Stimulated activated CD4-positive, alpha-beta T cell treated with anti-CD3 and anti-CD28 coated beads, Interleukin-12 subunit alpha, Interleukin-12 subunit beta, amount 100 ng/mL, for 48 hours (primary cell): Measurements from ENCODE around the gene MAPKAP1.

ENCODE experiments used
- DNase-seq, 3 donors: peaks; one replicate each; pipeline ENCODE4 v3.0.0-alpha.2; 2020; ENCODE audit warnings: low read depth in 2 of 3, low spot score in 1 of 3

Gene MAPKAP1

GRCh38 chr9:125538092-125538473 is 168.9 kb downstream of the MAPKAP1 start:
- no peak for DNase-seq

- no peak for DNase-seq
Measured at GRCh38 chr9:125537442-125538091, 169.4 kb downstream of the MAPKAP1 start.

- no peak for DNase-seq
Measured at GRCh38 chr9:125536776-125537175, 170.2 kb downstream of the MAPKAP1 start.

GRCh38 chr9:125536167-125536772 is 170.7 kb downstream of the MAPKAP1 start:
- DNase-seq = no peak

- DNase-seq = no peak
Measured at GRCh38 chr9:125534971-125535701, 171.9 kb downstream of the MAPKAP1 start.

- DNase-seq = no peak
Measured at GRCh38 chr9:125532812-125533594, 174.0 kb downstream of the MAPKAP1 start.

- no peak for DNase-seq
Measured at GRCh38 chr9:125532412-125532811, 174.6 kb downstream of the MAPKAP1 start.

- no peak for DNase-seq
Measured at GRCh38 chr9:125529589-125530515, 177.2 kb downstream of the MAPKAP1 start.

GRCh38 chr9:125529107-125529506 is 177.9 kb downstream of the MAPKAP1 start:
- no peak for DNase-seq

- no peak for DNase-seq
Measured at GRCh38 chr9:125527471-125528002, 179.5 kb downstream of the MAPKAP1 start.

GRCh38 chr9:125525921-125526631 is 180.9 kb downstream of the MAPKAP1 start:
- DNase-seq = no peak

- DNase-seq = no peak
Measured at GRCh38 chr9:125524583-125525355, 182.2 kb downstream of the MAPKAP1 start.

GRCh38 chr9:125523681-125524080 is 183.3 kb downstream of the MAPKAP1 start:
- no peak for DNase-seq

GRCh38 chr9:125522328-125522725 is 184.7 kb downstream of the MAPKAP1 start:
- no peak for DNase-seq

- peak; percentile 16 to 32 (median 20) for DNase-seq
Measured at GRCh38 chr9:125521462-125522327, 185.3 kb downstream of the MAPKAP1 start.

- DNase-seq = no peak
Measured at GRCh38 chr9:125519734-125520133, 187.3 kb downstream of the MAPKAP1 start.

- no peak for DNase-seq
Measured at GRCh38 chr9:125517577-125517976, 189.4 kb downstream of the MAPKAP1 start.
